Urothelium cell line (cell line): ENCODE results near the gene SF1.
A peak's percentile ranks its signal among the peaks of the same experiment; 100 is the strongest.

Experiments used
- DNase-seq: peaks from one replicate; pipeline ENCODE4 v3.0.0; 2011; ENCODE audit warnings: low spot score, mixed read lengths
- FAIRE-seq: peaks from 2 replicates; lab custom pipeline; 2011; peaks lifted over from hg19 to GRCh38; lab: Jason Lieb, UNC

The SF1 gene

GRCh38 chr11:64762674-64763525 is 15.4 kb downstream of the SF1 start:
- FAIRE-seq (no peak), DNase-seq (no peak)

- FAIRE-seq = peak; percentile 48
- DNase-seq = peak; percentile 4
These were observed 16.1 kb downstream of the SF1 start for GRCh38 chr11:64762277-64762673.

- FAIRE-seq (no peak), DNase-seq (no peak)
These were observed 17.5 kb downstream of the SF1 start for GRCh38 chr11:64760759-64761420.

GRCh38 chr11:64759722-64760719 is 18.3 kb downstream of the SF1 start, which contains the start of gene PYGM:
PYGM (minus strand) TSS chr11:64759974; CDS start chr11:64759898, 76 bp downstream.
- DNase-seq (peak; percentile 7), FAIRE-seq (no peak)

- no peak for DNase-seq
- no peak for FAIRE-seq
These were observed 19.1 kb downstream of the SF1 start for GRCh38 chr11:64759131-64759721.

- DNase-seq = no peak
- FAIRE-seq = no peak
These were observed 19.8 kb downstream of the SF1 start for GRCh38 chr11:64758330-64759079.

- no peak for DNase-seq
- FAIRE-seq = no peak
These were observed 20.6 kb downstream of the SF1 start for GRCh38 chr11:64757549-64758329.

- no peak for FAIRE-seq
These were observed 22.5 kb downstream of the SF1 start for GRCh38 chr11:64755681-64756361.

GRCh38 chr11:64754919-64755662 is 23.3 kb downstream of the SF1 start:
- FAIRE-seq (no peak), DNase-seq (no peak)

More at GRCh38 chr11:64755681-64756361, 22.5 kb downstream of the SF1 start:
- no peak for DNase-seq

- FAIRE-seq = no peak
These were observed 24.0 kb downstream of the SF1 start for GRCh38 chr11:64754124-64754918.

GRCh38 chr11:64753380-64754123 is 24.8 kb downstream of the SF1 start:
- FAIRE-seq (no peak), DNase-seq (no peak)

More at GRCh38 chr11:64754124-64754918, 24.0 kb downstream of the SF1 start:
- DNase-seq = no peak

GRCh38 chr11:64753019-64753379 is 25.3 kb downstream of the SF1 start:
- DNase-seq (no peak), FAIRE-seq (no peak)

- DNase-seq (no peak), FAIRE-seq (no peak)
These were observed 26.0 kb downstream of the SF1 start for GRCh38 chr11:64752175-64752970.

- no peak for FAIRE-seq
- no peak for DNase-seq
These were observed 26.8 kb downstream of the SF1 start for GRCh38 chr11:64751580-64751979.

- DNase-seq (no peak), FAIRE-seq (no peak)
These were observed 27.2 kb downstream of the SF1 start for GRCh38 chr11:64751136-64751535.
